Hepatocyte (in vitro differentiated cells): Measurements from ENCODE around the gene ADAM21. TPM values are rescaled to one million over a fixed set of nuclear protein-coding genes. Genes with fewer than 3 reads are reported as not detected.

ENCODE experiments used
- DNase-seq: peaks from one replicate; pipeline ENCODE4 v3.0.0-alpha.2; 2016; ENCODE audit warnings: low spot score
- H2AFZ ChIP-seq: fragments of 200-600 bp; sonication (generic); 2 replicates; pipeline ENCODE4 v1.6.0; 2016; ENCODE audit warnings: antibody characterized with exemption, mild to moderate bottlenecking
- H3K27ac ChIP-seq: fragments of 200-600 bp; sonication (generic); 2 replicates; pipeline ENCODE4 v1.5.1; 2016; ENCODE audit warnings: mild to moderate bottlenecking
- H3K27me3 ChIP-seq: fragments of 200-600 bp; sonication (generic); 2 replicates; pipeline ENCODE4 v1.6.1; 2016
- H3K36me3 ChIP-seq: fragments of 200-600 bp; sonication (generic); replicated peaks from 2 replicates; pipeline ENCODE4 v1.5.1; 2016; ENCODE audit warnings: low read depth; ENCODE audit not compliant: insufficient read depth
- H3K4me1 ChIP-seq: fragments of 200-600 bp; sonication (generic); 2 replicates; pipeline ENCODE4 v1.5.1; 2016; ENCODE audit warnings: mild to moderate bottlenecking, moderate library complexity; ENCODE audit not compliant: insufficient read depth
- H3K4me2 ChIP-seq: fragments of 200-600 bp; sonication (generic); 2 replicates; pipeline ENCODE4 v1.6.0; 2016
- H3K4me3 ChIP-seq: fragments of 200-600 bp; sonication (generic); 2 replicates; pipeline ENCODE4 v1.5.1; 2016; ENCODE audit warnings: mild to moderate bottlenecking
- H3K79me2 ChIP-seq: fragments of 200-600 bp; sonication (generic); 2 replicates; pipeline ENCODE4 v1.6.0; 2017; ENCODE audit warnings: mild to moderate bottlenecking
- H3K9me2 ChIP-seq: fragments of 200-600 bp; sonication (generic); replicated peaks from 2 replicates; pipeline ENCODE4 v1.6.0; 2017; ENCODE audit warnings: mild to moderate bottlenecking; ENCODE audit not compliant: insufficient read depth
- H3K9me3 ChIP-seq: fragments of 200-600 bp; sonication (generic); 2 replicates; pipeline ENCODE4 v1.5.1; 2016; ENCODE audit warnings: low read depth, mild to moderate bottlenecking
- H4K20me1 ChIP-seq: fragments of 200-600 bp; sonication (generic); 2 replicates; pipeline ENCODE4 v1.6.0; 2016; ENCODE audit warnings: mild to moderate bottlenecking; ENCODE audit not compliant: insufficient read depth, poor library complexity, severe bottlenecking
- CTCF ChIP-seq: fragments of 200-600 bp; sonication (generic); IDR thresholded peaks from 2 replicates; pipeline ENCODE4 v1.5.1; 2016; ENCODE audit warnings: antibody characterized with exemption, mild to moderate bottlenecking; ENCODE audit not compliant: poor library complexity
- EZH2 ChIP-seq: fragments of 200-600 bp; sonication (generic); IDR thresholded peaks from 2 replicates; pipeline ENCODE4 v1.6.1; 2016; ENCODE audit warnings: antibody characterized with exemption, mild to moderate bottlenecking, borderline replicate concordance
- EZH2phosphoT487 ChIP-seq: fragments of 200-600 bp; sonication (generic); IDR thresholded peaks from one replicate; pipeline ENCODE4 v1.6.1; 2018; ENCODE audit warnings: antibody characterized with exemption, mild to moderate bottlenecking, low read depth, moderate library complexity; ENCODE audit not compliant: unreplicated experiment, severe bottlenecking
- WGBS: methylation state at CpG from one replicate; pipeline ENCODE4 v1.1.6; 2016; ENCODE audit warnings: low lambda C conversion rate; ENCODE audit errors: missing lambda C conversion rate; 5-methylcytosine and 5-hydroxymethylcytosine counted together
- polyA plus RNA-seq: library from polyadenylated mRNA; unstranded; fragments of >200 nt; fragmentation: Nextera tagmentation; extraction: Ambion mirVana; gene quantifications from 2 replicates; pipeline ENCODE4 v1.2.1, GENCODE V29; 2016
- small RNA-seq: library from RNA; depleted of rRNA; stranded (forward); fragments of <200 nt; gene quantifications from one replicate; pipeline ENCODE3, GENCODE V24; 2014
- total RNA-seq: library from RNA; depleted of rRNA; stranded (reverse); fragments of >200 nt; gene quantifications from 2 replicates; pipeline ENCODE4 v1.2.3, GENCODE V29; 2014

Gene ADAM21
- total and polyA plus RNA-seq, 2 experiments from 2014 or later, result 0.43 TPM; not detected in 1

DNA sequence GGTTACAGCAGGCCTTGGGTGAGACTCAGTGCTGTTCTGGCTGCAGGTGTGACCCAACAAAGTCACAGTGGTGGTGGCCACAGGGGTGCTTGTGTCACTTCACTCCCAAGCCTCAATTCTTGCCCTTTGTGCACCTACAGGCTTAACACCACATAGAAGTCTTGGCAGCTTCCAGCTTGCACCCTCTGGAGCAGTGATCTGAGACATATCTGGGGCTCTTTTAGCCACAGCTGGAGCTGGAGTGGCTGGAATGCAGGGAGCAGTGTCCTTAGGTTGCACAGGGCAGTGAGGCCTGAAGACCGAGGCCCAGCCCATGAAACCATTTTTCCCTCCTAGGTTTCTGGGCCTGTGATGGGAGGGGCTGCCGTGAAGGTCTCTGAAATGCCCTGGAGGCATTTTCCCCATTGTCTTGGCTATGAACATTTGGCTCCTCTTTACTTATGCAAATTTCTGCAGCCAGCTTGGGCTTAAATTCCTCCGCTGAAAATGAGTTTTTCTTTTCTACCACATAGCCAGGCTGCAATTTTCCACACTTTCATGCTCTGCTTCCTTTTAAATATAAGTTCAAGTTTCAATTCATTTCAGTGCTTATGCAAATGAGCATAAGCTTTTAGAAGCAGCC, 37.7 kb downstream of the ADAM21 start:
- H3K4me2 ChIP-seq, result no peak overlapping the region
- 87% methylated on average over 3 of the region's 3 CpGs for WGBS
- DNase-seq, result no peak
- H3K4me1 ChIP-seq, result no peaks in the 10 kb centered on the region
- H3K79me2 ChIP-seq, result no peaks in the 10 kb centered on the region
- H3K4me3 ChIP-seq, result no peak overlapping the region
- TF ChIP-seq EZH2 (no peak), CTCF (no peak)
- no peaks in the 10 kb centered on the region for H3K36me3 ChIP-seq
- no peak overlapping the region for H2AFZ ChIP-seq
- H3K9me3 ChIP-seq, result peaks cover 4% of the 10 kb centered on the region
- no peaks in the 10 kb centered on the region for H3K9me2 ChIP-seq
- H3K27me3 ChIP-seq, result no peaks in the 10 kb centered on the region
- H3K27ac ChIP-seq, result no peak overlapping the region
- no peaks in the 10 kb centered on the region for H4K20me1 ChIP-seq

- no peaks in the 10 kb centered on the region for H4K20me1 ChIP-seq
Measured at GRCh38 chr14:70498191-70498590, 46.2 kb downstream of the ADAM21 start.

More at GRCh38 chr14:70498191-70498590, 46.2 kb downstream of the ADAM21 start:
- no peak for DNase-seq
- Histone ChIP-seq H3K36me3 (no peaks in the 10 kb centered on the region), H3K27ac (no peak overlapping the region), H3K79me2 (no peaks in the 10 kb centered on the region), H3K9me3 (no peaks in the 10 kb centered on the region), H3K9me2 (no peaks in the 10 kb centered on the region), H2AFZ (no peak overlapping the region), H3K4me2 (no peak overlapping the region), H3K27me3 (no peaks in the 10 kb centered on the region), H3K4me3 (no peak overlapping the region), H3K4me1 (no peaks in the 10 kb centered on the region)
- no peak for TF ChIP-seq EZH2phosphoT487
- TF ChIP-seq EZH2, result no peak
- no peak for TF ChIP-seq CTCF

Small RNA genes lying within 50 kb of the gene (small RNA-seq; reads per million reads assigned to genes)
- gene RNU6-659P, result not detected

Other genes with a start within 250 kb of the ADAM21 start
- gene COX16, start 92.5 kb upstream of the ADAM21 start, total RNA-seq, result 75.5 and 97.0 TPM in 2 replicates
- 105 and 113 TPM in 2 replicates for gene COX16, start 92.5 kb upstream of the ADAM21 start, polyA plus RNA-seq
- 37.2 and 38.6 TPM in 2 replicates for gene SYNJ2BP, start 35.1 kb upstream of the ADAM21 start, total RNA-seq
- 25.9 and 35.5 TPM in 2 replicates for gene SYNJ2BP, start 35.1 kb upstream of the ADAM21 start, polyA plus RNA-seq
- gene ADAM20, start 82.8 kb downstream of the ADAM21 start, total RNA-seq, result 0.08 and 0.30 TPM in 2 replicates
- 0.26 TPM in 1 of 2 replicates, not detected in the other for gene ADAM20, start 82.8 kb downstream of the ADAM21 start, polyA plus RNA-seq
- gene MED6, start 148.5 kb downstream of the ADAM21 start, total RNA-seq, result 44.3 and 61.7 TPM in 2 replicates
- 41.1 and 41.7 TPM in 2 replicates for gene MED6, start 148.5 kb downstream of the ADAM21 start, polyA plus RNA-seq
- gene TTC9, start 189.7 kb downstream of the ADAM21 start, total RNA-seq, result 2.9 and 3.6 TPM in 2 replicates
- gene TTC9, start 189.7 kb downstream of the ADAM21 start, polyA plus RNA-seq, result 3.1 and 4.9 TPM in 2 replicates